Measurements from ENCODE around the gene STAT1. TPM values are rescaled to one million over a fixed set of nuclear protein-coding genes. Genes with fewer than 3 reads are reported as not detected.
A peak's percentile ranks its signal among the peaks of the same experiment; 100 is the strongest.

The STAT1 gene
- polyA plus RNA-seq, 3 donors: 51.3 to 126 (median 110) TPM

- Mint-ChIP-seq H3K27ac (peak overlapping the region in 4 of 7 donors; percentile 41 to 76 (median 57)), H3K36me3 (peaks cover 90 to 96% of the 10 kb centered on the region in 2 donors), H3K4me3 (no peak overlapping the region), H3K9me3 (peaks cover 0 to 3% (median 0%) of the 10 kb centered on the region in 7 donors), H3K27me3 (ENCODE audit: low read depth in 3 of 3) (no peaks in the 10 kb centered on the region), H3K4me1 (peaks cover 8% of the 10 kb centered on the region)
- 96% methylated on average over 7 of the region's 7 CpGs for WGBS (ENCODE audit: insufficient coverage)
- H3K27me3 ChIP-seq (ENCODE audit: control insufficient read depth in 2 of 2, insufficient read depth in 2 of 2, low read length in 2 of 2): no peaks in the 10 kb centered on the region
- no peak overlapping the region for H2AFZ ChIP-seq (ENCODE audit: insufficient read depth, low read depth, low read length, poor library complexity, severe bottlenecking)
- no peak overlapping the region for H3K4me2 ChIP-seq (replicated peaks; ENCODE audit: extremely low read depth, low read length, poor library complexity, severe bottlenecking)
- H3K36me3 ChIP-seq (replicated peaks in 1 of 2; ENCODE audit: control insufficient read depth in 1 of 2, insufficient read depth in 2 of 2, low read length in 2 of 2): peaks cover 95 to 100% of the 10 kb centered on the region in 2 donors
- intact Hi-C loops (cut with micrococcal nuclease): loop anchor here in 1 of 2 donors (10.0 kb wide), 1 partner anchor 89 kb away; no protein-coding TSS in a partner anchor
- H3K79me2 ChIP-seq (ENCODE audit: insufficient read depth, low read length): peaks cover 16% of the 10 kb centered on the region
- no peak overlapping the region for H3K27ac ChIP-seq (ENCODE audit: low read depth in 1 of 2, low read length in 2 of 2)
- no peak overlapping the region for H3K9ac ChIP-seq (ENCODE audit: insufficient read depth, low read length, poor library complexity, severe bottlenecking)
- peaks cover 98% of the 10 kb centered on the region for H4K20me1 ChIP-seq (ENCODE audit: insufficient read depth, low read length)
- peaks cover 6 to 11% of the 10 kb centered on the region in 2 donors for H3K4me1 ChIP-seq (ENCODE audit: control insufficient read depth in 1 of 2, insufficient read depth in 2 of 2, low read length in 2 of 2)
- no peak for TF ChIP-seq CTCF (IDR thresholded peaks at IDR 0.05)
- H3K4me3 ChIP-seq (replicated peaks in 1 of 3; ENCODE audit: low read depth in 2 of 3, low read length in 3 of 3): no peak overlapping the region
- no peak for DNase-seq
- H3K9me3 ChIP-seq (replicated peaks in 1 of 2; ENCODE audit: control insufficient read depth in 1 of 2, insufficient read depth in 1 of 2, low read length in 2 of 2): no peaks in the 10 kb centered on the region
These were observed 19.8 kb downstream of the STAT1 start for GRCh38 chr2:190994148-190994547.

DNA sequence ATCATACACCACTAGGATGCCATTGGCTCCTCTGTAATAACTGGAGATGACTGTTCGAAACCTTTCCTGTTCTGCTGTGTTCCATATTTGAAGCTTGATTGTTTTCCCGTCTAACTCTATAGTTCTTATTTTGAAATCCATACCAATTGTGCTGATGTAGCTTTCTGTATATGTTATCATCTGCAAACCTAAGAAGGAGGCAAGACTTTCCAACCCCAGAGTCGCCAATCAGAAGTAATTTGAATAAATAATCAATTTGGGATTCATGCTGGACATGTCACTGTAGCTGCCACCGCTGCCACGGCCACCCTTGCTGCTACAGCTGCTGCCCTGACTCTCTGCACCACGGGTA is 20.7 kb downstream of the STAT1 start:
- Histone ChIP-seq H3K27ac (ENCODE audit: low read depth in 1 of 2, low read length in 2 of 2) (no peak overlapping the region), H3K4me2 (replicated peaks; ENCODE audit: extremely low read depth, low read length, poor library complexity, severe bottlenecking) (no peak overlapping the region), H3K9me3 (replicated peaks in 1 of 2; ENCODE audit: control insufficient read depth in 1 of 2, insufficient read depth in 1 of 2, low read length in 2 of 2) (no peaks in the 10 kb centered on the region), H4K20me1 (ENCODE audit: insufficient read depth, low read length) (peaks cover 99% of the 10 kb centered on the region), H3K4me1 (ENCODE audit: control insufficient read depth in 1 of 2, insufficient read depth in 2 of 2, low read length in 2 of 2) (peaks cover 6 to 11% of the 10 kb centered on the region in 2 donors), H3K4me3 (replicated peaks in 1 of 3; ENCODE audit: low read depth in 2 of 3, low read length in 3 of 3) (no peak overlapping the region), H3K36me3 (replicated peaks in 1 of 2; ENCODE audit: control insufficient read depth in 1 of 2, insufficient read depth in 2 of 2, low read length in 2 of 2) (peaks cover 96 to 100% of the 10 kb centered on the region in 2 donors), H2AFZ (ENCODE audit: insufficient read depth, low read depth, low read length, poor library complexity, severe bottlenecking) (no peak overlapping the region), H3K79me2 (ENCODE audit: insufficient read depth, low read length) (peaks cover 16% of the 10 kb centered on the region), H3K9ac (ENCODE audit: insufficient read depth, low read length, poor library complexity, severe bottlenecking) (no peak overlapping the region), H3K27me3 (ENCODE audit: control insufficient read depth in 2 of 2, insufficient read depth in 2 of 2, low read length in 2 of 2) (no peaks in the 10 kb centered on the region)
- peaks cover 94 to 99% of the 10 kb centered on the region in 2 donors for H3K36me3 Mint-ChIP-seq
- peaks cover 0 to 3% (median 0%) of the 10 kb centered on the region in 7 donors for H3K9me3 Mint-ChIP-seq
- intact Hi-C loops (cut with micrococcal nuclease): loop anchor here in 1 of 2 donors (10.0 kb wide), 1 partner anchor 88 kb away; no protein-coding TSS in a partner anchor
- H3K4me1 Mint-ChIP-seq: peaks cover 8% of the 10 kb centered on the region
- peak overlapping the region in 1 of 7 donors; percentile 20 for H3K27ac Mint-ChIP-seq
- DNase-seq: no peak
- H3K27me3 Mint-ChIP-seq (ENCODE audit: low read depth in 3 of 3): no peaks in the 10 kb centered on the region
- no peak for TF ChIP-seq CTCF (IDR thresholded peaks at IDR 0.05)
- H3K4me3 Mint-ChIP-seq: no peak overlapping the region
- 96% methylated on average over 3 of the region's 6 CpGs for WGBS (ENCODE audit: insufficient coverage)

All from CD14-positive monocyte (primary cell).